IPS-11a (cell line): ENCODE data around the gene LRRC10B.
"Not testable (repeated sequence)": the region's sequence is repeated elsewhere in the genome, so short reads cannot be mapped to it uniquely, and the experiment has no call there.

Experiments
- H3K4me3 ChIP-seq: one replicate; pipeline ENCODE4 v1.5.1; 2013; ENCODE audit warnings: low read depth, low read length, control low read depth

Gene LRRC10B

DNA sequence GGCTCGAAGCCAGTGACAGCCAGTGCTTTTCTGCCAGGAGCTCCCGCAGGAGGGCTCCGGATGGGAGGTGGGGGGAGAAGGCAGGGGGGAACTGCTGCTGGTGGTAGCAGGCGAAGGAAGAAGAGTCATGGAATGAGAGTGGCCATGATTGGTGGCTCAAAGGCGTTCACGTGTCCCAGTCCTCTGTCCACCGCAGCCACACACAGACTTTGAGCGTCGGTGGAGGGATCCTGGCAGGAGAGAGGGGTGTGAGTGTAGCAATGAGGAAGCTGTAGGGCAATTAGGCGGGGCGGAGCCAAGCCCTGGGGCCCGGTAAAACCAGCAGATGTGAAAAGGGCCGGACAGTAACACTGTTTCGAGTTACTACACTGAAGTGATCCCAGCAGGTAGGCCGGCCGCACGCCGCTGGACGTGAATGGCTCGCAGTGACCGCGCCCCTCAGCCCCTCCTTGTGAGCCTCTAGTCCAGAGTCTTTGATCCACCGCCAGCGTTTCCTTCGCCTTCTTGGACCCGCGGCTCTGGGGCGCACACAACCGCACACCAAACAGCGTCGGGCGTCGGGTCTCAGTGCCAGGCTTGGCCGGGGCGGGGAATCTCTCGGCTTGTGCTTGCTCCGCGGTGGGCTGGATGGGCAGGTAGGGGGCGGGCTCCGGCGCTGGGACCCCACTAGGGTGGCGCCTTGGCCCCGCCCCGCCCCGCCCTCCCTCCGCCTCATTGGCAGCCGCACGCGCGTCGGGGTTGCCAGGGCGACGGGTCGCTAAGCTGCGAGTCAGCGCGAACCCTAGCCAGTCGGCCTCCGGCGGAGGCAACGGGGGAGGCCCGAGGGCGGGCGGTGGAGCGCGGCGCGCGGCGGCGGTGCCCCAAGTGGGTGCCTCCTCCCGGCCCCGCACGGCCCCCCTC, at the start of gene LRRC10B:
Gene LRRC10B (plus strand): TSS at position 788 of the 900 bp plus-strand sequence. CDS start 250 bp downstream, outside the sequence.
- peak within 1 kb of the TSS; percentile 43 for H3K4me3 ChIP-seq

DNA sequence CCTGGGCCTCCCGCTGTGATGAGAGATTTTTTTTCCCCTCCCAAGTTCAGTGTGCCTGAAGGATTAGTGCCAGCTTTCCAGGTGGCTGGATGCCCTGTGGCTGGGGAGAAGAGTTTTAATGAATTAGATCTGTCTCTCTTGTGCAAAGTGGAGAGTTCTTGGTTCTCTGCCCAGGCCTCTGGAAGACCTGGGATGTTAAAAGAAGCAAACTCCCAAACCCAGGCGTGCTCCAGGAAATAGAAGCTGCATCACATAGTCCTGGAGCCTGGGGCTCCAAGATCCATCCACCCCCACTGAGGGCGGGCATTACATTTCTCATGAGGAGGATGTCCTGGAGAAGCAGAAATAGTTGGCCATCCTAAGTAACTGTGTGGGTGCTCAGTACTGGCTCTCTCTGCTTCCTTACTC, 48.1 kb upstream of the LRRC10B start:
- no peak overlapping the region for H3K4me3 ChIP-seq

DNA sequence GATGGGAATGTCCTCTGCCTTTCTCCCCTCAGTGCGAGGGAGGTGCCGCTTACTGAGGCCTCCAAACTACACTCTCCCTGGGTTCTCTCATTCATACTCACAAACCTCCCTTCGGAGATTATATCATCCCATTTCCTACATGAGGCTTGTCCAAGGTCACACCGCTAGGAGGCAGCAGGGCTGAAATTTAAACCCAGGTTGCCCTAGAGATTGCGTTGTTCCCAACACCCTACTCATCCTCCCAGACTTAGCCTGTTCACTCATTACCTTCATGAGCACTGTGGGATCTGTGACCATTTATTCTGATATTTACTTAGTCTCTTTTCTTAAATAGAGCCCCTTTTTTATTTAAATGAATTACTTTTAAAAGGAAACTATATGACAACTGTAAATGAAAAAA, 47.6 kb upstream of the LRRC10B start:
- no peak overlapping the region for H3K4me3 ChIP-seq

DNA sequence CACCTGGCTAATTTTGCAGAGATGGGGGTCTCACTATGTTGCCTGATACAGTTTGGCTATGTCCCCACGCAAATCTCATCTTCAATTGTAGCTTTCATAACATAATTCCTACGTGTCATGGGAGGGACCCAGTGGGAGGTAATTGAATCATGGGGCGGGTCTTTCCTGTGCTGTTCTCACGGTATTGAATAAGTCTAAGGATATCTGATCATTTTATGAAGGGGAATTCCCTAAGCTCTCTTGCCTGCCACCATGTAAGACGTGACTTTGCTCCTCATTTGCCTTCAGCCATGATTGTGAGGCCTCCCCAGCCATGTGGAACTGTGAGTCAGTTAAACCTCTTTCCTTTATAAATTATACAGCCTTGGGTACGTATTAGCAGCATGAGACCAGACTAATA, 40.9 kb upstream of the LRRC10B start:
- not testable (repeated sequence) for H3K4me3 ChIP-seq

DNA sequence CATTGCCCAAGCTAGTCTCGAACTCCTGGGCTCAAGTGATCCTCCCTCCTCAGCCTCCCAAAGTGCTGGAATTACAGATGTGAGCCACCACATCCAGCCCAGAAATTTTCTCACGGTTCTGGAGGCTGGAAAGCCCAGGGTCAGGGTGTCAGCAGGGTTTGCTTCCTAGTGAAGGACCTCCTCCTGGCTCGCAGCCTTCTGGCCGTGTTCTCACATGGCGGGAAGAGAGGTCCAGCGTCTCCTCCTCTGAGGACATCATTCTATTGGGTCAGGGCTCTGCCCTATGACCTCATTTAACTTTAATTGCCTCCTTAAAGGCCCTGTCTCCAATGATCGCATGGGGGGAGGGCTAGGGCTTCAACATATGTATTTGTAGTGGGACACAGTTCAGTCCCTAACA, 40.5 kb upstream of the LRRC10B start:
- no peak overlapping the region for H3K4me3 ChIP-seq

GRCh38 chr11:61472282-61472681, 36.3 kb upstream of the LRRC10B start:
- no peak overlapping the region for H3K4me3 ChIP-seq

DNA sequence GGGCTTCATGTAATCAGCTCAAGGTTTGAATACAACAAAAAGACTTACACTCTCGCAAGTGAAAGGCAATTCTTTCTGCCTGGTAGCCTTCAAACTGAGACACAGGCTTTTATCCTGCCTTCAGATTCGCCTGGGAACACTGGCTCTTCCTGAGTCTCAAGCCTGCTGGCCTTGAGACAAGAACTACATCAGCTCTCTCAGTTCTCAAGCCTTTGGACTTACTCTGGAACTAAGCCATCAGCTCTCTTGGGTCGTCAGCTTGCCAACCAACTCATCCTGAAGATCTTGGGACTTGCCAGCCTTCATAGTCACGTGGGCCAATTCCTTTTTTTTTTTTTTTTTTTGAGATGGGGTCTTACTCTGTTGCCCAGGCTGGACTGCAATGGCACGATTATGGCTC, 35.7 kb upstream of the LRRC10B start:
- H3K4me3 ChIP-seq, result no peak overlapping the region

GRCh38 chr11:61473370-61474012, 35.1 kb upstream of the LRRC10B start:
- no peak overlapping the region for H3K4me3 ChIP-seq

DNA sequence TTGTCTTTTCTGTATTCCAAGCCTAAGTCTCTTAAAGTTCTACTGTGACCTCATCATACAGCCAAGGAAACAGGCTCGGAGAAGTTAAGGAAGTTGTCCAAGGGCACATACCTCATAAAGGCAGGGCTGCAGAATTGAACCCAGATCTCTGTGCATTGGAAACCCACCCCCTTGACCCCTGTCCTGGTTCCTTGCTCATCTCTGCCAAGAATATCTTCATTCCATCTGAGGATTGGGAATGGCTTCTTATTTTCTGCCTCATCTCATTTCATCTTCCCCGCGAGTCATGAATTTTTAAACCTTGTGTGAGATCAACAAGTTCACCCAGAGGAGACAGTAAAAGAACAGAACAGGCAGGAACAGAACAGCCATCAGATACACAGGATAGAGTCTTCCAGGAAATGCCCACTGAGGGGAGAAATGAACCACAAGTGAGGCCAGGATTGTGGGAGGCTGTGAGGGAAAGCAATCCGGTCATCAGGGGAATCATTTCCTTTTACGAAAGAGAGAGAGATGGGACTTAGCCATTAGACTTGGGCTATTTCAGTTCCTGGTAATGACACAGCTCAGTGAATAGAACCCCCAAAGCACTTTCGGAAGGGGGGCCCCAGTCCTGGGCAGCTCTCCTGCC, 34.4 kb upstream of the LRRC10B start:
- no peak overlapping the region for H3K4me3 ChIP-seq

GRCh38 chr11:61475433-61475832, 33.1 kb upstream of the LRRC10B start:
- no peak overlapping the region for H3K4me3 ChIP-seq

DNA sequence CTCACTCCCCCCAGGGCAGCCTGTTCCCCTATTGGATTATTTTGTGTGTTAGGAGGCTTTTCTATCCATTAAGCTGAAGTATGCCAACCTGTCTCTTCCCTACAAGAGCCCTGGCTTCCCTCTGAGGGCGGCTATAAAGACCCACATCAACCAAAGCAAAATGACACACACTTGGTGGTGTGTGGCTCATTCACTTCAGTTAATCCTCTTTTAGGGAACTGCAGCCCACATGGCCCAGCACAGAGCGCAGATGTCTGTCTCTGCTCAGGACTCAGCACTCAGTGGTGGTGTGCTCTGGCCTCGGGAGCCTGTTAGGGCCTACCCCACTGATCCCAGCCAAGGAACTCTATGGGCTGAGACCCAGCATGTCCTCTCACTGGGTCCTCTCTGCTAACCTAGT, 32.2 kb upstream of the LRRC10B start:
- H3K4me3 ChIP-seq, result no peak overlapping the region

DNA sequence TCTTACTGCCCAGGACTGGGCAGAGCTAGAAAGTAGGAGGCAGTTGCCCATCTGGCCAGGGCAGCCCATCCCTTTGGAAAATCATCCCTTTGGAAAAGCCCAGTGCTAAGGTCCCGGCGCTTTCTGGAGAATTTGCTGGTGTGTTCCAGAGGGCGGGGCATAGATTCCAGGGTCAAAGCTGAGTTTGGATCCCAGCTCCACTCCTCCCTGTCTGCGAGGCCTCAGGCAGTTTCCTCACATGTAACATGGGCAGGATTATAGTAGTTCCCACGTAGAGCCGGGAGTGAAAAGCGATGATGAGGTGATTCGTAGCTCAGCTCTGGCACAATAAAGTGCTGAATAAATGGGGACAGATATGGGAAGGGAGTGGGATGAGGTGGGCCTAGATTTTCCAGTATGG, 31.4 kb upstream of the LRRC10B start:
- H3K4me3 ChIP-seq, result no peak overlapping the region

DNA sequence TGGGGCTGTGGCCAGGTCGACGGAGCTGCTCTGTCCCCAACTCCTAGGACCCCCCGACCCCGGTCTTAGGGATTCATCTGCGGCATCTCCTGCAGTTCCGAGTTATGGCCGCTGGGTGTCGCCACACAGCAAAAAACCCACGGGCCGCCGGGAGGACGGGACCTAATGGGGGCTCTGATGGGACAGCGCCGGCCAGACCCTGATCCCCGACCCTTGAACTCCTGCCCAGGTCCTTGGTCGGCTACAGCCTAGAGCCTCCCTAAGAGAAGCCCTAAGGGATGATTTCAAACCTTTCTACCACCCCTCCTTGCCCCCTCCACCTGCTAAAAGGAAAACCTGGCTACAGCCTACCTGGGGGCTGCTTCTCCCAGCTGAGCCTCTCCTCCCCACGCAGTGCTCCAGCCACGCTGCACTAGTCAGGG, 30.8 kb upstream of the LRRC10B start:
- H3K4me3 ChIP-seq, result no peak overlapping the region

DNA sequence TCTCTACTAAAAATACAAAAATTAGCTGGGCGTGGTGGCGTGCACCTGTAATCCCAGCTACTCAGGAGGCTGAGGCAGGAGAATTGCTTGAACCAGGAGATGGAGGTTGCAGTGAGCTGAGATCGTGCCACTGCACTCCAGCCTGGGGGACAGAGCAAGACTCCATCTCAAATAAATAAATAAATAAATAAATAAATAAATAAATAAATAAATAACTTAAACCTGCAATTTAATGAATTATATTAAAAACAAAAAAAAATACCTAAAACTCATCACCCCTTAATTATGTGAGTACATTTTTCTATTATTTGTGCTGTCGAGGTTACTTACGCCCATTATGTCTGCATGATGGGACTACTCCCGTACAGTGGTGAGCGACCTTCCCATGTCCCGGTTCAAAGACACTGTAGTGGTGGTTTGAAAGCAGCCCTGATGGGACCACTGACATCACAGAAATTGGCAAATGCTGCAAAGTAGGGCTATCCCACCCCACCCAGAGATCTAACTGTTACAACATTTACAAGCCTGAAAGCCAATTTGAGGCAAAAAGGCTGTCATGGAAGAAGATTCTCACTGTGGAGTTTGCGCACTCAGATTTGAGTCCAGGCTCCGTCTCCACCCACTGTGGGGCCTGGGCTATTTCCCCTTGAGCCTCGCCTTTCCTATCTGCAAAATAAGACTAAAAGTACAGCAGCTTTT, 29.0 kb upstream of the LRRC10B start:
- H3K4me3 ChIP-seq, result not testable (repeated sequence)

- no peak overlapping the region for H3K4me3 ChIP-seq
These were observed 28.1 kb upstream of the LRRC10B start for GRCh38 chr11:61480261-61480993.

GRCh38 chr11:61480994-61481335, 27.6 kb upstream of the LRRC10B start:
- no peak overlapping the region for H3K4me3 ChIP-seq

- no peak overlapping the region for H3K4me3 ChIP-seq
These were observed 26.7 kb upstream of the LRRC10B start for GRCh38 chr11:61481806-61482205.

GRCh38 chr11:61482513-61482912, 26.0 kb upstream of the LRRC10B start:
- H3K4me3 ChIP-seq, result no peak overlapping the region

GRCh38 chr11:61484541-61484940, 24.0 kb upstream of the LRRC10B start:
- H3K4me3 ChIP-seq, result no peak overlapping the region

GRCh38 chr11:61485080-61485479, 23.5 kb upstream of the LRRC10B start:
- no peak overlapping the region for H3K4me3 ChIP-seq
